B cell (primary cell): ENCODE results near the gene NRIP2. TPM values are rescaled to one million over a fixed set of nuclear protein-coding genes. Genes with fewer than 3 reads are reported as not detected.

ENCODE experiments used
- ATAC-seq: fragments of 200-7000 bp; cut with Tn5 transposase; one replicate; pipeline ENCODE4 v1.10.0; 2021; ENCODE audit warnings: low read depth, mild to moderate bottlenecking, moderate number of reproducible peaks, moderate library complexity
- CTCF ChIA-PET: fragments of 350-600 bp; sonication (Branson Sonifier 250); formaldehyde crosslinking; loops from one replicate; lab custom pipeline; 2021; ENCODE audit warnings: antibody characterized with exemption, inconsistent platforms; lab: Charles Lee
- POLR2A ChIA-PET: fragments of 350-600 bp; sonication (Branson Sonifier 250); formaldehyde crosslinking; loops from one replicate; lab custom pipeline; 2021; ENCODE audit warnings: antibody characterized with exemption; lab: Charles Lee
- DNase-seq: peaks from one replicate; pipeline ENCODE4 v3.0.0; 2013
- H2AFZ ChIP-seq: 2 replicates; pipeline ENCODE4 v1.6.1; 2012; ENCODE audit warnings: mild to moderate bottlenecking, low read depth, low read length; ENCODE audit not compliant: insufficient read depth, poor library complexity, severe bottlenecking
- H3K27ac ChIP-seq, 2 donors: 1 replicate in 1 of 2; 2 replicates in 1 of 2; pipeline ENCODE4 v1.5.1; 2012 to 2013; ENCODE audit warnings: low read length in 2 of 2, mild to moderate bottlenecking in 2 of 2, moderate library complexity in 1 of 2
- H3K27me3 ChIP-seq, 4 experiments: fragments of 200-600 bp in 1 of 4; sonication (generic) in 1 of 4; replicated peaks in 1 of 4; 1 replicate in 2 of 4; 2 replicates in 2 of 4; pipeline versions ENCODE4 v1.6.1 to v1.7.0; 2013 to 2016; ENCODE audit warnings: low read length in 3 of 4, mild to moderate bottlenecking in 2 of 4, mixed read lengths in 1 of 4, moderate library complexity in 1 of 4; ENCODE audit not compliant: insufficient read depth in 4 of 4, control insufficient read depth in 3 of 4; ENCODE audit errors: control extremely low read depth in 1 of 4
- H3K36me3 ChIP-seq, 2 experiments: replicated peaks in 1 of 2; 1 replicate in 1 of 2; 2 replicates in 1 of 2; pipeline versions ENCODE4 v1.6.1 to v1.7.1; 2013; ENCODE audit warnings: low read length in 1 of 2; ENCODE audit not compliant: insufficient read depth in 2 of 2, control insufficient read depth in 1 of 2; ENCODE audit errors: control extremely low read depth in 1 of 2, extremely low read depth in 1 of 2
- H3K4me1 ChIP-seq, 2 donors: fragments of 200-600 bp in 1 of 2; sonication (generic) in 1 of 2; 1 replicate in 1 of 2; 2 replicates in 1 of 2; pipeline versions ENCODE4 v1.5.1 to v1.6.1; 2013 to 2017; ENCODE audit warnings: low read length in 2 of 2; ENCODE audit not compliant: control insufficient read depth in 2 of 2, insufficient read depth in 2 of 2
- H3K4me2 ChIP-seq: replicated peaks from 2 replicates; pipeline ENCODE3; 2012; ENCODE audit warnings: mild to moderate bottlenecking, low read depth, low read length; ENCODE audit not compliant: poor library complexity, severe bottlenecking
- H3K4me3 ChIP-seq, 5 experiments: fragments of 200-600 bp in 1 of 5; sonication (generic) in 1 of 5; 1 replicate in 3 of 5; 2 replicates in 2 of 5; pipeline versions ENCODE4 v1.5.1 to v1.7.0; 2011 to 2016; ENCODE audit warnings: low read length in 4 of 5, mild to moderate bottlenecking in 4 of 5, low read depth in 2 of 5, control low read depth in 1 of 5, moderate library complexity in 1 of 5; ENCODE audit not compliant: insufficient read depth in 1 of 5; ENCODE audit errors: control extremely low read depth in 1 of 5, extremely low read depth in 1 of 5
- H3K79me2 ChIP-seq: fragments of 200-600 bp; sonication (generic); one replicate; pipeline ENCODE4 v1.6.0; 2016; ENCODE audit warnings: low read length; ENCODE audit not compliant: control insufficient read depth, insufficient read depth
- H3K9ac ChIP-seq: fragments of 200-600 bp; sonication (generic); 2 replicates; pipeline ENCODE4 v1.6.1; 2017; ENCODE audit warnings: mild to moderate bottlenecking, low read length, moderate library complexity
- H3K9me3 ChIP-seq, 3 donors: one replicate each; pipeline versions ENCODE4 v1.6.1 to v1.7.1; 2013; ENCODE audit warnings: low read length in 2 of 3; ENCODE audit not compliant: control insufficient read depth in 2 of 3, insufficient read depth in 1 of 3; ENCODE audit errors: control extremely low read depth in 1 of 3
- H4K20me1 ChIP-seq: 2 replicates; pipeline ENCODE4 v1.6.0; 2012; ENCODE audit warnings: mild to moderate bottlenecking, low read length; ENCODE audit not compliant: insufficient read depth, control insufficient read depth, poor library complexity, severe bottlenecking
- H3K27ac Mint-ChIP-seq: one replicate; pipeline ENCODE4 v1.8.0; 2021; ENCODE audit warnings: mixed read lengths
- H3K27me3 Mint-ChIP-seq: one replicate; pipeline ENCODE4 v1.8.0; 2021; ENCODE audit warnings: mixed read lengths
- H3K4me1 Mint-ChIP-seq: one replicate; pipeline ENCODE4 v1.8.0; 2021; ENCODE audit warnings: mixed read lengths
- H3K4me3 Mint-ChIP-seq: one replicate; pipeline ENCODE4 v1.8.0; 2021; ENCODE audit warnings: mixed read lengths
- H3K9me3 Mint-ChIP-seq: one replicate; pipeline ENCODE4 v1.8.0; 2022; ENCODE audit warnings: mixed read lengths; ENCODE audit not compliant: insufficient read depth
- EZH2 ChIP-seq: IDR thresholded peaks from 2 replicates; pipeline ENCODE4 v1.6.1; 2012; ENCODE audit warnings: borderline replicate concordance, low read depth, mild to moderate bottlenecking, moderate library complexity, low read length; ENCODE audit not compliant: insufficient read depth, poor library complexity, severe bottlenecking
- WGBS: methylation state at CpG from one replicate; pipeline ENCODE4 v1.1.5; 2013; ENCODE audit warnings: missing lambda C conversion rate; ENCODE audit not compliant: insufficient coverage; 5-methylcytosine and 5-hydroxymethylcytosine counted together
- intact Hi-C: fragments of 100-400 bp; cut with micrococcal nuclease; formaldehyde crosslinking; loops from one replicate; pipeline ENCODE4 v1.10.0; 2022
- polyA plus RNA-seq: library from polyadenylated mRNA; depleted of rRNA; stranded (reverse); fragments of >200 nt; gene quantifications from 2 replicates; pipeline ENCODE4 v1.2.3, GENCODE V29; 2012
- total RNA-seq, 2 donors: library from RNA; stranded (reverse); fragments of 120-200 nt in 1 of 2; gene quantifications; 1 replicate in 1 of 2; 2 replicates in 1 of 2; pipeline versions ENCODE4 v1.2.3 to v1.2.4, GENCODE V29; 2013 to 2022
- TF ChIP-seq, protein P1 (sequence below): fragments of 200-600 bp; IDR thresholded peaks from one replicate; pipeline ENCODE4 v1.8.0; 2022; ENCODE audit warnings: antibody characterized with exemption, mild to moderate bottlenecking

The NRIP2 gene
- total and polyA plus RNA-seq, 2 donors (not counting 1 experiment from before 2014, with no cell fraction given) = not detected

DNA sequence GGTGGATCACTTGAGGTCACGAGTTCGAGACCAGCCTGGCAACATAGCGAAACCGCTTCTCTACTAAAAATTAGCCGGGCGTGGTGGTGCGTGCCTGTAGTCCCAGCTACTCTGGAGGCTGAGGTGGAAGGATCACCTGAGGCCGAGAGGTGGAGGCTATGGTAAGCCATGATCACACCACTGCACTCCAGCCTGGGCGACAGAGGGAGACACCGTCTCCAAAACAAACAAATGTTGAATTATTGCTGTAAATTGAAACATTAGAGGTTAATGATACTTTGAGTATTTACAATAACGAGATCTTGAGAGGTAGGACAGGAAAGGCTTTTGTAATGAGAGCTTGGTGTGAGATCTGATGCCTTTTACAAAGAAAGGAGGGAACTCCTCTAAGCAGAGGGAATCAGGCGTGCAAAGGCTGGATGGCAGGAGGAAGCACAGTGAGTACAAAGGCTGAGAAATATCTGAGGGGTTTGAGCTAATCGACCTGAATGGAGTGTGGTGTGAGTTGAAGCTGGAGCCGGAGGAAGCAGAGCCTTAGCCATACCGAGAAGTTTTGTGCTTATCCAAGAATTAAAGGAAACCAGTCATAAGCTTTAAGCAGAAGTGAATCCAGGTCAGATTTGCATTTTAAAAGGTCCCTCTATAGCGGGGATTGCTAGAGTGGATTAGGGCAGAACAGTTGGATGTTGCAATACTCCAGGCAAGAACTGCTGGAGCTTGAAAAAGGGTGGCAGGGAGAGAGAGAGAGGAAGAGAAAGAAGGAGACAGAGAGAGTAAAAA lies 43.3 kb upstream of the NRIP2 start:
- CTCF ChIA-PET = interaction anchor here (0.9 to 1.3 kb wide), 3 partner anchors 23 to 165 kb away, joined by 3 read pairs; partner anchors contain the start of gene ITFG2
- intact Hi-C loops = loop anchor here (1.0 to 5.0 kb wide), 3 partner anchors 12 to 81 kb away; partner anchors contain the start of genes ITFG2 and TULP3
- H3K27me3 ChIP-seq = no peaks in the 10 kb centered on the region
- no peaks in the 10 kb centered on the region for H3K9me3 ChIP-seq
- WGBS = 50% methylated on average over 13 of the region's 16 CpGs
- DNase-seq (peak; percentile 71), ATAC-seq (peak; percentile 40)
- H3K79me2 ChIP-seq = peaks cover 56% of the 10 kb centered on the region
- Mint-ChIP-seq H3K4me3 (peak overlapping the region; percentile 97), H3K4me1 (peaks cover 30% of the 10 kb centered on the region), H3K9me3 (no peaks in the 10 kb centered on the region), H3K27me3 (no peaks in the 10 kb centered on the region), H3K27ac (peak overlapping the region; percentile 96)
- TF ChIP-seq, protein P1, sequence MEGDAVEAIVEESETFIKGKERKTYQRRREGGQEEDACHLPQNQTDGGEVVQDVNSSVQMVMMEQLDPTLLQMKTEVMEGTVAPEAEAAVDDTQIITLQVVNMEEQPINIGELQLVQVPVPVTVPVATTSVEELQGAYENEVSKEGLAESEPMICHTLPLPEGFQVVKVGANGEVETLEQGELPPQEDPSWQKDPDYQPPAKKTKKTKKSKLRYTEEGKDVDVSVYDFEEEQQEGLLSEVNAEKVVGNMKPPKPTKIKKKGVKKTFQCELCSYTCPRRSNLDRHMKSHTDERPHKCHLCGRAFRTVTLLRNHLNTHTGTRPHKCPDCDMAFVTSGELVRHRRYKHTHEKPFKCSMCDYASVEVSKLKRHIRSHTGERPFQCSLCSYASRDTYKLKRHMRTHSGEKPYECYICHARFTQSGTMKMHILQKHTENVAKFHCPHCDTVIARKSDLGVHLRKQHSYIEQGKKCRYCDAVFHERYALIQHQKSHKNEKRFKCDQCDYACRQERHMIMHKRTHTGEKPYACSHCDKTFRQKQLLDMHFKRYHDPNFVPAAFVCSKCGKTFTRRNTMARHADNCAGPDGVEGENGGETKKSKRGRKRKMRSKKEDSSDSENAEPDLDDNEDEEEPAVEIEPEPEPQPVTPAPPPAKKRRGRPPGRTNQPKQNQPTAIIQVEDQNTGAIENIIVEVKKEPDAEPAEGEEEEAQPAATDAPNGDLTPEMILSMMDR = no peak
- no peak for TF ChIP-seq EZH2
- peak overlapping the region; percentile 90 for H3K9ac ChIP-seq
- no peaks in the 10 kb centered on the region for H4K20me1 ChIP-seq
- peak overlapping the region; percentile 81 to 98 (median 88) for H3K4me3 ChIP-seq
- H3K36me3 ChIP-seq = no peaks in the 10 kb centered on the region
- H3K4me1 ChIP-seq = peaks cover 17 to 23% of the 10 kb centered on the region in 2 donors
- H3K4me2 ChIP-seq = peak overlapping the region; percentile 98
- POLR2A ChIA-PET = interaction anchor here (0.6 to 0.9 kb wide), 3 partner anchors 12 to 1515 kb away, joined by 3 to 7 read pairs (median 6); partner anchors contain the start of gene TULP3
- H3K27ac ChIP-seq = peak overlapping the region; percentile 90 to 91
- peak overlapping the region; percentile 86 for H2AFZ ChIP-seq
